HepG2 (cell line): ENCODE results near the gene TBC1D1. TPM values are rescaled to one million over a fixed set of nuclear protein-coding genes. Genes with fewer than 3 reads are reported as not detected.

Experiments
- ATAC-seq: fragments of 200-7000 bp; cut with Tn5 transposase; 3 replicates; pipeline ENCODE4 v1.9.1; 2020; ENCODE audit warnings: mild to moderate bottlenecking, moderate library complexity
- BruUV-seq: library from RNA; stranded (reverse); fragments of 400-500 nt; replicated peaks from 2 replicates; lab custom pipeline; 2021; lab: Mats Ljungman, UMichigan
- CTCF ChIA-PET: fragments of 300-600 bp; formaldehyde crosslinking; extraction: SDS; loops from one replicate; lab custom pipeline; 2021; ENCODE audit warnings: low total read pairs, inconsistent platforms, low intra/inter-chr PET ratio; lab: Yijun Ruan, JAX
- POLR2A ChIA-PET: fragments of 350-600 bp; sonication (Branson Sonifier 250); formaldehyde crosslinking; loops from one replicate; lab custom pipeline; 2020; ENCODE audit warnings: antibody characterized with exemption, inconsistent platforms; lab: Yijun Ruan, JAX
- DNase-seq: peaks from one replicate; pipeline ENCODE4 v3.0.0-alpha.2; 2015; ENCODE audit warnings: low spot score
- FAIRE-seq: peaks from 3 replicates; lab custom pipeline; 2011; peaks lifted over from hg19 to GRCh38; lab: Jason Lieb, UNC
- H2AFZ ChIP-seq: one replicate; pipeline ENCODE4 v1.6.1; 2011; ENCODE audit warnings: low read length, inconsistent platforms
- H3K27ac ChIP-seq: fragments of 300-600 bp; 3 replicates; pipeline ENCODE4 v1.8.0; 2011; ENCODE audit warnings: mixed run types, mild to moderate bottlenecking, mixed read lengths, low read length, inconsistent platforms; ENCODE audit not compliant: insufficient read depth; ENCODE audit errors: extremely low read length
- H3K27me3 ChIP-seq, 2 experiments: fragments of 200-600 bp in 1 of 2; 2 replicates in 1 of 2; 3 replicates in 1 of 2; pipeline versions ENCODE4 v1.6.0 to v1.8.0; 2011; ENCODE audit warnings: low read length in 2 of 2, mild to moderate bottlenecking in 2 of 2, moderate library complexity in 2 of 2, inconsistent platforms in 1 of 2; ENCODE audit not compliant: insufficient read depth in 2 of 2, control insufficient read depth in 1 of 2
- H3K36me3 ChIP-seq, 2 experiments: fragments of 200-600 bp in 1 of 2; replicated peaks in 1 of 2; 2 replicates in 1 of 2; 3 replicates in 1 of 2; pipeline versions ENCODE4 v1.5.1 to v1.8.0; 2011; ENCODE audit warnings: low read length in 2 of 2, inconsistent platforms in 1 of 2; ENCODE audit not compliant: insufficient read depth in 2 of 2, control insufficient read depth in 1 of 2
- H3K4me1 ChIP-seq: 2 replicates; pipeline ENCODE4 v1.5.1; 2012; ENCODE audit warnings: low read length, inconsistent platforms; ENCODE audit not compliant: insufficient read depth
- H3K4me2 ChIP-seq: 2 replicates; pipeline ENCODE4 v1.6.0; 2011; ENCODE audit warnings: low read depth, low read length, inconsistent platforms
- H3K4me3 ChIP-seq, 3 experiments: fragments of 200-600 bp in 1 of 3; sonication (generic), shearing (Covaris generic) in 1 of 3; replicated peaks in 1 of 3; 2 replicates each; pipeline ENCODE4 v1.5.1; 2011 to 2016; ENCODE audit warnings: low read length in 3 of 3, inconsistent platforms in 2 of 3, low read depth in 2 of 3, mild to moderate bottlenecking in 2 of 3, control low read depth in 1 of 3, mixed read lengths in 1 of 3; ENCODE audit not compliant: insufficient read depth in 1 of 3
- H3K79me2 ChIP-seq: one replicate; pipeline ENCODE4 v1.6.1; 2011; ENCODE audit warnings: low read length, inconsistent platforms; ENCODE audit not compliant: insufficient read depth
- H3K9ac ChIP-seq: 2 replicates; pipeline ENCODE4 v1.6.0; 2011; ENCODE audit warnings: mild to moderate bottlenecking, low read depth, low read length, inconsistent platforms; ENCODE audit not compliant: insufficient read depth
- H3K9me3 ChIP-seq: 2 replicates; pipeline ENCODE4 v1.5.1; 2012; ENCODE audit warnings: mild to moderate bottlenecking, low read length
- H4K20me1 ChIP-seq: 2 replicates; pipeline ENCODE4 v1.6.0; 2011; ENCODE audit warnings: inconsistent platforms, mild to moderate bottlenecking, low read length, moderate library complexity; ENCODE audit not compliant: insufficient read depth
- FOXC1 ChIP-seq: sonication (generic); formaldehyde crosslinking; IDR thresholded peaks from 2 replicates; pipeline ENCODE4 v1.8.0; 2022; ENCODE audit warnings: mild to moderate bottlenecking, missing genetic modification reagents, borderline replicate concordance
- JUN ChIP-seq: sonication (generic); formaldehyde crosslinking; IDR thresholded peaks from 2 replicates; pipeline ENCODE4 v1.4.0; 2020; ENCODE audit warnings: mild to moderate bottlenecking, missing genetic modification reagents
- KDM1A ChIP-seq: IDR thresholded peaks from 2 replicates; pipeline ENCODE4 v1.6.1; 2016; ENCODE audit warnings: missing compliant biosample characterization
- MYNN ChIP-seq: sonication (generic); formaldehyde crosslinking; IDR thresholded peaks from 2 replicates; pipeline ENCODE4 v1.4.0; 2020; ENCODE audit warnings: mild to moderate bottlenecking, low read depth, missing genetic modification reagents
- NR1H2 ChIP-seq: sonication (generic); formaldehyde crosslinking; IDR thresholded peaks from 2 replicates; pipeline ENCODE4 v1.8.1; 2022; ENCODE audit warnings: low read depth, missing genetic modification reagents, borderline replicate concordance
- PHF5A ChIP-seq: IDR thresholded peaks from one replicate; pipeline ENCODE4 v1.6.1; 2018; ENCODE audit warnings: low read depth, missing genetic modification reagents; ENCODE audit not compliant: unreplicated experiment
- SETDB1 ChIP-seq: sonication (generic); formaldehyde crosslinking; IDR thresholded peaks from 2 replicates; pipeline ENCODE4 v1.5.1; 2020; ENCODE audit warnings: missing genetic modification reagents, mild to moderate bottlenecking, borderline replicate concordance
- SIX4 ChIP-seq: sonication (generic); formaldehyde crosslinking; IDR thresholded peaks from 2 replicates; pipeline ENCODE4 v1.4.0; 2020; ENCODE audit warnings: missing genetic modification reagents
- ZKSCAN8 ChIP-seq: IDR thresholded peaks from 2 replicates; pipeline ENCODE4 v1.6.1; 2016; ENCODE audit warnings: borderline replicate concordance, missing genetic modification reagents, missing compliant biosample characterization
- ZMAT5 ChIP-seq: sonication (generic); formaldehyde crosslinking; IDR thresholded peaks from 2 replicates; pipeline ENCODE4 v1.5.0; 2020; ENCODE audit warnings: mild to moderate bottlenecking, low read depth, missing genetic modification reagents, borderline replicate concordance
- ZNF121 ChIP-seq: sonication (generic); formaldehyde crosslinking; IDR thresholded peaks from 2 replicates; pipeline ENCODE4 v1.5.0; 2020; ENCODE audit warnings: mild to moderate bottlenecking, missing genetic modification reagents
- ZNF367 ChIP-seq: sonication (generic); formaldehyde crosslinking; IDR thresholded peaks from 2 replicates; pipeline ENCODE4 v1.4.0; 2020; ENCODE audit warnings: missing genetic modification reagents, borderline replicate concordance
- ZNF484 ChIP-seq: sonication (generic); formaldehyde crosslinking; IDR thresholded peaks from 2 replicates; pipeline ENCODE4 v1.5.1; 2020; ENCODE audit warnings: mild to moderate bottlenecking, low read depth, missing genetic modification reagents, borderline replicate concordance
- ZNF576 ChIP-seq: sonication (generic); formaldehyde crosslinking; IDR thresholded peaks from 2 replicates; pipeline ENCODE4 v1.4.0; 2020; ENCODE audit warnings: mild to moderate bottlenecking, missing genetic modification reagents
- ZNF770 ChIP-seq: sonication (generic); formaldehyde crosslinking; IDR thresholded peaks from 2 replicates; pipeline ENCODE4 v1.5.0; 2020; ENCODE audit warnings: mild to moderate bottlenecking, missing genetic modification reagents
- WGBS: methylation state at CpG from one replicate; pipeline ENCODE4 v1.1.6; 2017; ENCODE audit warnings: low lambda C conversion rate; 5-methylcytosine and 5-hydroxymethylcytosine counted together
- in situ Hi-C: cut with HindIII; loops from 2 replicates; pipeline ENCODE4 v1.10.0; 2017; ENCODE audit warnings: low pct_unique_long_range_greater_than_20kb; ENCODE audit not compliant: extremely low pct_ligation_motif_present
- intact Hi-C: fragments of 100-400 bp; cut with micrococcal nuclease; formaldehyde crosslinking; loops from one replicate; pipeline ENCODE4 v1.10.0; 2022; ENCODE audit not compliant: unreplicated experiment
- polyA plus RNA-seq, 8 experiments: library from polyadenylated mRNA; depleted of rRNA in 3 of 8; stranded (reverse) in 7 of 8; unstranded in 1 of 8; fragments of >200 nt; fragmentation: Illumina TruSeq in 4 of 8; extraction: Trizol in 4 of 8; gene quantifications; 2 replicates each; pipeline versions ENCODE4 v1.2.1 to v1.2.3, GENCODE V29; 2011 to 2016; ENCODE audit warnings: low read depth in 4 of 8, missing spikeins in 1 of 8, mixed read lengths in 1 of 8; ENCODE audit not compliant: insufficient read depth in 1 of 8
- total RNA-seq, 5 experiments: library from RNA; depleted of rRNA; stranded (reverse); fragments of >200 nt; fragmentation: Illumina TruSeq; extraction: Trizol; gene quantifications; 2 replicates each; pipeline ENCODE4 v1.2.3, GENCODE V29; 2016; ENCODE audit warnings: low read depth in 1 of 5

Gene TBC1D1
- total and polyA plus RNA-seq, 2 of the 13 experiments (the other 11 are each of a cell fraction or from before 2014, with no cell fraction given): 37.3 to 62.8 TPM

GRCh38 chr4:38125816-38126215 lies 234.9 kb downstream of the TBC1D1 start:
- no peak overlapping the region for H3K9ac ChIP-seq
- peaks cover 69% of the 10 kb centered on the region for H3K4me1 ChIP-seq
- 92% methylated on average over 2 of the region's 2 CpGs for WGBS
- ATAC-seq: no peak
- H3K27ac ChIP-seq: no peak overlapping the region
- TF ChIP-seq ZNF367 (no peak), PHF5A (CRISPR knock-in tag) (no peak), MYNN (CRISPR knock-in tag) (no peak), KDM1A (CRISPR knock-in tag) (no peak), ZNF576 (no peak), ZNF484 (CRISPR knock-in tag) (no peak), ZNF770 (no peak), FOXC1 (CRISPR knock-in tag) (no peak), SETDB1 (CRISPR knock-in tag) (no peak), SIX4 (CRISPR knock-in tag) (no peak), ZKSCAN8 (no peak), ZMAT5 (no peak), JUN (CRISPR knock-in tag) (no peak), NR1H2 (no peak), ZNF121 (no peak)
- FAIRE-seq: no peak
- no peak overlapping the region for H3K4me2 ChIP-seq
- H3K27me3 ChIP-seq: no peaks in the 10 kb centered on the region
- H3K79me2 ChIP-seq: no peaks in the 10 kb centered on the region
- peaks cover 1 to 7% of the 10 kb centered on the region in 2 experiments; a peak in 3 of 5 replicates for H3K36me3 ChIP-seq
- H4K20me1 ChIP-seq: no peaks in the 10 kb centered on the region
- POLR2A ChIA-PET: no interaction called here
- CTCF ChIA-PET: no interaction called here
- intact Hi-C loops: no loop called here
- H2AFZ ChIP-seq: no peak overlapping the region
- in situ Hi-C loops: loop anchor here (5.0 kb wide), 1 partner anchor 36 kb away; no protein-coding TSS in a partner anchor
- no TSS peak for BruUV-seq
- H3K4me3 ChIP-seq: no peak overlapping the region
- DNase-seq: no peak
- no peaks in the 10 kb centered on the region for H3K9me3 ChIP-seq
